ENCODE results near the gene ECM1.

Gene ECM1

GRCh38 chr1:150560011-150560438 lies 52.1 kb downstream of the ECM1 start:
- peak; percentile 82 for DNase-seq

GRCh38 chr1:150560576-150561253 lies 52.8 kb downstream of the ECM1 start:
- no peak for DNase-seq

- peak; percentile 98 for DNase-seq
These were observed 53.5 kb downstream of the ECM1 start for GRCh38 chr1:150561254-150561973.

GRCh38 chr1:150561974-150562445 lies 54.1 kb downstream of the ECM1 start:
- peak; percentile 97 for DNase-seq

GRCh38 chr1:150562446-150563339 lies 54.8 kb downstream of the ECM1 start:
- no peak for DNase-seq

Measured in right forelimb (tissue), 1 donor.